GM12891 (cell line): ENCODE data around the gene TLCD3A.
"Not testable (repeated sequence)": the region's sequence is repeated elsewhere in the genome, so short reads cannot be mapped to it uniquely, and the experiment has no call there.

Experiments used
- DNase-seq: peaks from one replicate; pipeline ENCODE4 v3.0.0; 2011; ENCODE audit warnings: low spot score; ENCODE audit not compliant: insufficient read length
- FAIRE-seq: peaks from 2 replicates; lab custom pipeline; 2011; peaks lifted over from hg19 to GRCh38; lab: Jason Lieb, UNC
- PAX5 ChIP-seq: IDR thresholded peaks from 2 replicates; pipeline ENCODE4 v1.6.1; 2011; ENCODE audit warnings: low read length, moderate library complexity, mild to moderate bottlenecking; ENCODE audit not compliant: insufficient read depth, severe bottlenecking
- POLR2A ChIP-seq: IDR thresholded peaks from 2 replicates; pipeline ENCODE4 v1.6.1; 2011; ENCODE audit warnings: low read depth, low read length, control low read depth
- POLR2AphosphoS5 ChIP-seq: IDR thresholded peaks from 2 replicates; pipeline ENCODE4 v1.6.1; 2011; ENCODE audit warnings: low read depth, low read length, control low read depth
- POU2F2 ChIP-seq: IDR thresholded peaks from 2 replicates; pipeline ENCODE4 v1.6.1; 2011; ENCODE audit warnings: low read depth, mild to moderate bottlenecking, control low read depth, low read length, moderate library complexity
- SPI1 ChIP-seq: IDR thresholded peaks from 2 replicates; pipeline ENCODE4 v1.6.1; 2011; ENCODE audit warnings: low read depth, low read length, control low read depth
- TAF1 ChIP-seq: IDR thresholded peaks from 2 replicates; pipeline ENCODE4 v1.6.1; 2011; ENCODE audit warnings: low read depth, low read length, control low read depth

TLCD3A gene

DNA sequence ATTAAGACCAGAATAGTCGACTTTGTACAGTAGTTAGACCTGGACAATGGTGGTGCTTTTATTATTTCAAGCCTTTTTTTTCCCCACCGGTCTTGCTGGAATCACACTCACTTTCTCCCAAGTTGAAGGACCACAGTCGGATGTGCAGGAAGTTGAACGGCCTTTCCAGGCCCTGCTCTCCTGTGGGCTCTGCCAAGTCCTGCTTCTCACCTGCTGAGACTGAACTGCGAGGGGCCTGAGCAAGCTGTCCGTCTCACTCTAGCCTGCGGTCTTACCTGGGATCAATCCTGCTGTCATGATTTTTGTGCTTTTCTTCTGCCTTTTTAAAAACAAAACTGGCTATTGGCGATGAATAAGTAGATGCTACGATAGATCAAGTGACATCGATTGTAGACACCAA lies 1.3 kb downstream of the TLCD3A start:
- no peak for DNase-seq
- TF ChIP-seq POLR2A: no peak
- no peak for TF ChIP-seq POU2F2
- TF ChIP-seq PAX5: no peak
- TF ChIP-seq POLR2AphosphoS5: no peak
- no peak for TF ChIP-seq SPI1
- TF ChIP-seq TAF1: no peak
- peak; percentile 31 for FAIRE-seq

DNA sequence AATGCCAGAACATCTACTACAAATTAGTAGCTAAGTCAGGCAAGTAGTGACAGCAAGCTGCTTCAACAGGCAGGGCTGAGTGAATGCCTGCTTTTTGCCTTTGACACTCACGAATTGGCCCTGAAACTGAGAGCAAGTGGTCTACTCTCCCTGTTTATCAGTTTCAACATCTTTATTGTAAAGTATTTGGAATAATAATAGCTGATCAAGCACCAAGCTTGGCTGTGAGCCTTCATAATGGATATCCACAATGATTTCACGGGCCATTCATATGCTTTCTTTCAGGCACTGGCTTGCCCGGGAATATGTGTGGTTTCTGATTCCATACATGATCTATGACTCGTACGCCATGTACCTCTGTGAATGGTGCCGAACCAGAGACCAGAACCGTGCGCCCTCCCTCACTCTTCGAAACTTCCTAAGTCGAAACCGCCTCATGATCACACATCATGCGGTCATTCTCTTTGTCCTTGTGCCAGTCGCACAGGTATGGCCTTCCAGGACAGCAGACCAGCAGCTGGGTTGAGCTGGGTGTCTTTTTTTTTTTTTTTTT lies 5.2 kb downstream of the TLCD3A start:
- no peak for FAIRE-seq
- DNase-seq: no peak
- TF ChIP-seq POLR2A (no peak), SPI1 (no peak), PAX5 (no peak), POU2F2 (no peak)

DNA sequence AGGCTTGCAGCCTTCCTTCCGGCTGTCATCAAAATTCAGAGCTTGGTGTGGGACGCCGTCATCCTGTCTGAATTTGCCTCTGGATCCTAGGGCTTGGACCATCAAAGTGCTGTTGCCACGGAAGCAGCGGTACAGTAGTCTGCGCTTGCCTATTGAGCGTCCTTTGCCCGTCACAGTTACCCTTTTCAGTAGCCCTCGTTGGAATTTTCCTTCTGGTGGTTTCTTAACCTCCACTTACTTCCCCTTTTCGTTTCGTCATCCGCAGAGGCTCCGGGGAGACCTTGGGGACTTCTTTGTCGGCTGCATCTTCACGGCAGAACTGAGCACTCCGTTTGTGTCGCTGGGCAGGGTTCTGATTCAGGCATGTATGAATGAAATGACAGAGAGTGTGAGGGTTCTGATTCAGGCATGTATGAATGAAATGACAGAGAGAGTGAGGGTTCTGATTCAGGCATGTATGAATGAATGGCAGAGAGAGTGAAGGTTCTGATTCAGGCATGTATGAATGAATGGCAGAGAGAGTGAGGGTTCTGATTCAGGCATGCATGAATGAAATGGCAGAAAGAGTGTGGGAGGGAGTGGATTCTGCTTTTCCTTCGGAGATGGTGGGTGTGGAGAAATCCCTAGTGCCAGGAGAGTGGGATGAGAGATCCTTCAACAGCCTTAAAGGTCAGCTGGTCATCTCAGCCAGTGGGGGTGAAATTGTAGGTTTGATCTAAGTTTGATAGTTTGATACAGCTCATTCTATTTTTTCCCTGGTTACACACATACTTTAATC lies 8.0 kb downstream of the TLCD3A start:
- FAIRE-seq (peak; percentile 94), DNase-seq (peak; percentile 52)
- TF ChIP-seq PAX5 (no peak), POLR2A (peak; percentile 57; the same call in 1 of the 2 replicates), SPI1 (peak; percentile 44; the same call in 1 of the 2 replicates)

- TF ChIP-seq POU2F2 (no peak), TAF1 (no peak), POLR2AphosphoS5 (peak; percentile 44), PAX5 (no peak)
- FAIRE-seq (no peak), DNase-seq (no peak)
Observed at GRCh38 chr17:742147-742793, 9.9 kb downstream of the TLCD3A start.

DNA sequence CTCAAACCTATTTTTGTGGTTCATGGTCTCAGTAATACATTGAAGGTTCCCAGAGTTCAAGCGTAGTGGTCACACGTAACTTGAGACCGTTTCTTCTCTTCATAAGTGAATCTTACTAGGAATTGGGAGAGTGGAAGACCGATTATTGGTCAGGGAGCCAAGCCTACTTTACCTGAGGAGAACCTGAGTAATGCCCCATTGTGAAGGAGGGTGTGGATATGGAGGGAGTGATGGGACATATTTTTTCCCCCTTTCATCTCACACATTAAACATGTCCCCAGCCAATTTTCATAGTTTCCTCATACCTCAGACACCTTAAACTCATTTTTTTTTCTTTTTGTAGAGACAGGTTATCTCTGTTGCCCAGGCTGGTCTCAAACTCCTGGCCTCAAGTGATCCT lies 10.7 kb downstream of the TLCD3A start:
- TF ChIP-seq POLR2AphosphoS5 (peak; percentile 74), POLR2A (peak; percentile 54; the same call in 1 of the 2 replicates), PAX5 (no peak)
- FAIRE-seq: no peak

GRCh38 chr17:744937-745336 lies 12.5 kb downstream of the TLCD3A start:
- DNase-seq (no peak), FAIRE-seq (no peak)
- TF ChIP-seq POLR2AphosphoS5 (0 out of 2 replicates have a peak, but pooled peaks have one; percentile 5), TAF1 (no peak)

More for the DNA sequence above, 10.7 kb downstream of the TLCD3A start:
- no peak for DNase-seq

DNA sequence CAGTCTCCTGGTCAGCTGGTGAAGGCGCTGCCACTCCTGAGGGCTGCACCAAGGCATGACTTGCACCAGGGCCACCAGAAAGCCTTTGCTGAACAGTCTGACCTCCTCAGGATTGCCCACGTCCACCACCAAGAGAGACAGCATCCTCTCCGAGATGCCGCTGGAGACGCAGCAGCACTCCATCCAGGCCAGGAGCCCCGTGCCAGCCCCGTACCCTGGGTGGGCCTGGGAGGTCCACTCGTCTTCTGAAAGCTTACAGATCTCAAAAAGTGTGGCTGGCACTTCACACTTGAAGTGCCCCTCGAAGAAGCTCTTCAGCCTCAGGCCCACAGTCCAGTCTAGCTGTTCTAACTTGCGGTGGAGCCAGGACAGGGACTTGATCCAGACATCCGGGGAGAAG lies 13.0 kb downstream of the TLCD3A start:
- TF ChIP-seq TAF1: no peak
- TF ChIP-seq POLR2A: no peak
- TF ChIP-seq PAX5: no peak
- TF ChIP-seq POLR2AphosphoS5: no peak
- no peak for TF ChIP-seq POU2F2
- TF ChIP-seq SPI1: no peak
- DNase-seq (no peak), FAIRE-seq (no peak)

- FAIRE-seq: no peak
- DNase-seq: no peak
Observed at GRCh38 chr17:746181-746580, 13.8 kb downstream of the TLCD3A start.

DNA sequence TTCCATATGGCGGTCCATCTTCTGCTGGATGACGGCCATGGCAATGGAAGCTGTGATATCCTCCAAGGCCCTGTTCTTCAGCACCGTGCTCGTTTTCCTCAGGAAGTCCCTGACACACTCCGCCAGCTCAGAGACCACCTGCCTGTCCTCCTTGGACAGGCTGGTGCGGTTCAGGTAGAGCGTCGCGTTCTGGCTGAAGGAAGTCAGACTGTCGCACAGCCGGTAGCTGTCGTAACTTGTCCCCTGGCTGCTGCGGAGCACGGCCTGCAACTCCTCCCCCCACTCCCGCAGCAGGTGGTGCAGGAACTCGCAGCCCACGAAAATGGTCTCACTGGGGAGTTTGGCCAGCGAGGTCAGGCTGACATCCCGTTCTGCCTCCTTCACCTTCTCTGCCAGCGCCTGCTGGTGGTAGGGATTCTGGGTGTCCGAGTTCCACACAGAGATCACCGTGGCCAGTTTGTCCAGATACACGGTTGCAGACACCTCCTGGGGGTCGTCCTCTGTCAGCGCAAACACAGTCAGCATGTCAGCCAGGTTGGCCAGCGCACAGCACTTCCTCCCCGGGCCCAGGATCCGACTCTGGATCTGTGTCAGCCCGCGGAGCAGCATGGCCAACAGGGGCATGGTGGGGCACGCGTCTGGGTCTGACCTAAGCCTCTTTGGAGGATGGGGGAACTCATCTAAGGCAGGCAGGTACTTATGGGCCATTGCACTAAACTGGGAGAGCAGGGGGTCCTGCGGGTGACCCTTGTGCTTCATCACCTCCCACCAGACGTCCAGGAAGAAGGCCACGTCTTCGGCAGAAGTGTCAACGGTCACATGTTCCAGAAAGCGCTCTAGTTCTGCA lies 14.6 kb downstream of the TLCD3A start:
- FAIRE-seq (no peak), DNase-seq (no peak)
- peak; percentile 27; the same call in 1 of the 2 replicates for TF ChIP-seq POLR2A
- TF ChIP-seq PAX5: no peak

More at GRCh38 chr17:746181-746580, 13.8 kb downstream of the TLCD3A start:
- TF ChIP-seq POU2F2: no peak

- DNase-seq: not testable (repeated sequence)
- FAIRE-seq: peak; percentile 87
Observed at GRCh38 chr17:748604-749003, 16.2 kb downstream of the TLCD3A start.

- not testable (repeated sequence) for DNase-seq
- peak; percentile 45 for FAIRE-seq
Observed at GRCh38 chr17:749359-749758, 17.0 kb downstream of the TLCD3A start.
